Measurements from ENCODE around the gene C2CD4C.
"Not testable (repeated sequence)": the region's sequence is repeated elsewhere in the genome, so short reads cannot be mapped to it uniquely, and the experiment has no call there.

The C2CD4C gene

DNA sequence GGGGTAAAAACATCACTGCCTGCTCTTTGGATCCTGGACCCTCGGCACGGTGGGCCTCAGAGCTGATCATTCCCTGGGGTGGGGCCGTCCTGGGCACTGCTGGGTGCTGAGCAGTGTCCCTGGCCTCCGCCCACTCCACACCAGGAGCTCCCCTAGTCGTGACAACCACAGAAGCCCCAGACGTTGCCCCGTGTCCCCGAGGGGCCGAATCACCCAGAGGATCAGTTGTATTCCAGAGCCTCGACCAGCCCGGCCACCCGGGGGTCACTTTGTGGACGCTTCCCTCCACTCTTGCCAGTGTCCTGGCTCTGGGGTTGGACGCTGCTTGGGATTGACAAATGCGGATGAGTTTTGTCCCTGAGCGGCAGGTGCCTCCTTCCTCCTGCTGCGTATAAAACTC is 10.2 kb downstream of the C2CD4C start:
- DNase-seq (ENCODE audit: low spot score) = no peak

DNA sequence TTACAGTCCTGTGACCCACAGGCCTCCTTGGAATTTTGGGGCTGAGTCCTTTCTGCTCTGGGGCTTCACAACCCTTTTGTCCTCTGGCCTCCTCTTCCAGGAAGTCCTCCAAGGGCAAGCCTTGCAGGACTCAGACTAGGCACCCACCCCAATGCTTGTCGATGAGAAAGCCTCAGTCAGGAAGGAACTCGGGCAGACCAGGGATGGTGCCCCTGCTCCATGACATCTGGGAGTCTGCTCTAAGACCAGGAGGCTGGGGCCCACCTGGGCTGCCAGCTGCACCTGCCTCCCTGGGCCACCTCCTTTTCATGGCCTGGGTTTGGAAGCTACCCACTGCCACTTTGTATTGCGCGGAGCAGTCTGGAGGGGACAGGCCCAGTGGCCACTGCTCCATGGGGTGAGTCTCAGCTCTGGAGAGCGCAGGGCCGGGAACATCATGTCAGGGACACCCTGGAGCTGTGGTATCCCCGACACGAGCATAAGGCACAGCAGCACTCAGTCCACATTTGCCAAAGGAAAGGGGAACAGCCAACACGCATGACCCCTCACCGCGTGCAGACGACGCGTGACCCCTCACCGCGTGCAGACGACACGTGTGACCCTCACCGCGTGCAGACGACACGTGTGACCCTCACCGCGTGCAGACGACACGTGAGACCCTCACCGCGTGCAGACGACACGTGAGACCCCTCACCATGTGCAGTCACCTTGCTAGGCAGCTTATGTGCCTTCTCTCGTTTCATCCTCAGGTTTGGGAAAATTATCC is 10.8 kb downstream of the C2CD4C start:
- no peak for DNase-seq (ENCODE audit: low spot score)

DNA sequence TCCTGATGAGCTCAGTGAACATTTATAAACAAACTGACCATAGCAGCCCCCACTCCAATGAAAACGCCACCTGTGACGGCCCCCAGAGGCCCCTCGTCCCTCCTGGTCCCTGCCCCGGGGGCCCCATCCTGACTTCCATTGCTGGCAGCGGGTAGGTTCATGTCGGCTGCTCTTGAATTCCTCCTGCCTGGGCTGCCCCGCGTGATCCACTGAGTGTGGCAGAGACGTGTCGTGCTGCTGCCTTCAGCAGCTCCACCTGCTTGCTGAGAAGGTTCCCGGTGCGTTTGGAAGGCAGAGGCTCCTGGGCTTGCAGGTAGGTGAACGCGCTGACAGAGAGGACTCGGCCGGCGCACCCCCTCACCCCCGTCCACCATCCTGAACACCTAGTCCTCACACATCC is 11.6 kb downstream of the C2CD4C start:
- DNase-seq (ENCODE audit: low spot score) = no peak

DNA sequence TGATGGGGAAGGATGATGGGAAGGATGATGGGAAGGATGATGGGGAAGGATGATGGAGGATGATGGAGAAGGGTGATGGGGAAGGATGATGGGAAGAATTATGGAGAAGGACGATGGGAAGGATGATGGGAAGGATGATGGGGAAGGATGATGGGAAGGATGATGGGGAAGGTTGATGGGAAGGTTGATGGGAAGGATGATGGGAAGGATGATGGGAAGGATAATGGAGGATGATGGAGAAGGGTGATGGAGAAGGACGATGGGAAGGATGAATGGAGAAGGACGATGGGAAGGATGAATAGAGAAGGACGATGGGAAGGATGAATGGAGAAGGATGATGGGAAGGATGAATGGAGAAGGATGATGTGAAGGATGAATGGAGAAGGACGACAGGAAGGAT is 13.5 kb downstream of the C2CD4C start:
- DNase-seq (ENCODE audit: low spot score) = no peak

DNA sequence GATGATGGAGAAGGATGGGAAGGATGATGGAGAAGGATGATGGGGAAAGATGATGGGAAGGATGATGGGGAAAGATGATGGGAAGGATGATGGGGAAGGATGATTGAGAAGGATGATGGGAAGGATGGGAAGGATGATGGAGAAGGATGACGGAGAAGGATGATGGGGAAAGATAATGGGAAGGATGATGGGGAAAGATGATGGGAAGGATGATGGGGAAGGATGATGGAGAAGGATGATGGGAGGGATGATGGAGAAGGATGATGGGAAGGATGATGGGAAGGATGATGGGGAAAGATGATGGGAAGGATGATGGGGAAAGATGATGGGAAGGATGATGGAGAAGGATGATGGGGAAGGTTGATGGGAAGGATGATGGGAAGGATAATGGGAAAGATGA is 14.1 kb downstream of the C2CD4C start:
- not testable (repeated sequence) for DNase-seq (ENCODE audit: low spot score)

DNA sequence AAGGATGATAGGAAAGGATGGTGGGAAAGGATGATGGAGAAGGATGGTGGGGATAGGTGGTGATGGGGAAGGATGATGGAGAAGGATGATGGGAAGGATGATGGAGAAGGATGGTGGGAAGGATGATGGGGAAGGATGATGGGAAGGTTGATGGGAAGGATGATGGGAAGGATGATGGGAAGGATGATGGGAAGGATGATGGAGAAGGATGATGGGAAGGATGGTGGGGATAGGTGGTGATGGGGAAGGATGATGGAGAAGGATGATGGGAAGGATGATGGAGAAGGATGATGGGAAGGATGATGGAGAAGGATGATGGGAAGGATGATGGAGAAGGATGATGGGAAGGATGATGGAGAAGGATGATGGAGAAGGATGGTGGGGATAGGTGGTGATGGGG is 15.4 kb downstream of the C2CD4C start:
- DNase-seq (ENCODE audit: low spot score) = not testable (repeated sequence)

DNA sequence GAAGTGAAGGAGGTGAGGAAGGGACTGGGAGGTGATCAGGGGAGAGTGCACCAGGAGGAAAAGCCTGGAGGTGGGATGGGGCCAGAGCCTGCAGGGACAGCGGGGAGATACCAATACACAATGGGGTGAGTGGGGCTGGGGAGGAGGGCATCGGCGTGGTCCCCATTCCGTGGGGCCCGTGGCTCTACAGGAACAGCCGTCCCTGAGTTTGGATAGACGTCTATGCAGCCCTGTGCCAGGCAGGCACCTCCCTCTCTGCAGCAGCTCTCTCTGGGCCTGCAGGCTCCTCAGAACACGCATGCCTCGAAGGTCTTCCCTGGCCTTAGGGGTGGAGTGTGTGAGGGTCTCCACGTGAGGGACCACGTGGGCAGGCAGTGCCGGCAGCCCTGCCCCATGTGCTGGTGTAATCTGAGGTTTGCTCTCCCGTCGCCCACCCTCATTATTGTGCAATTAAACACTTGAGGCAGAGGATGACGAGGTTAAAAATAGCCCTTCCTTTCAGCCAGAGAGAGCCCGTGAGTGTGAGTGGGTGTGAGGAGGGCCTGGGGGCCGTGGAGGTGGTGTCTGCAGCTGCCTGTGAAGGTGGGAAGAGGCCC is 16.5 kb downstream of the C2CD4C start:
- no peak for DNase-seq (ENCODE audit: low spot score)

DNA sequence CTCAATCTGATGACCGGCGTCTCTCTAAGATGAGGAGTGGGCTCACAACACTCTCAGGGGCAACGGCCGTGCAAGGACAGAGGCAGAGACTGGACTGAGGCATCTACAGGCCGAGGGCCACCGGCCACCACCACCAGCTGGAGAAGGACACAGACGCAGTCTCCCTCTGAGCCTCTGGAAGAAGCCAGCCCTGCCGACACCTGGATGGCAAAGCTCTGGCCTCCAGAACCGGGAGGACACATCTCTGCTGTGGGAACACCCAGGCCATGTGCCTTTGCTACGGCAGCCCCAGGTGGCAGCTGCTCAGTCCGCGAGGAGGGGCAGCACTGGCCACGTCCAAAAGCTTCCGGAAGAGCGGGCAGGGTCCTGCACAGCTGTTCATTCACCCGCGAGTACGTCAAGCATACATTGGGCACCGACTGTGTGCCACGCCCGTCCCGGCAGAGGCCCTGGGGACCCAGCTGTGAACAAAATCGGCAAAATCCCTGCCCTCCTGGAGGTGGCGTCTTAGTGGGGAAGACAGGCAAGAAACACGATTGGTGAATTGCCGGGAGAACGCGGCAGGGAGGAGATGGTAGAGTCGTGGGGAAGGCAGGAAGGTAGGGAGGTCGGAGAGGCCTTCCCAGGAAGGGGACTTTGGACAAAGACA is 17.1 kb downstream of the C2CD4C start:
- no peak for DNase-seq (ENCODE audit: low spot score)

DNA sequence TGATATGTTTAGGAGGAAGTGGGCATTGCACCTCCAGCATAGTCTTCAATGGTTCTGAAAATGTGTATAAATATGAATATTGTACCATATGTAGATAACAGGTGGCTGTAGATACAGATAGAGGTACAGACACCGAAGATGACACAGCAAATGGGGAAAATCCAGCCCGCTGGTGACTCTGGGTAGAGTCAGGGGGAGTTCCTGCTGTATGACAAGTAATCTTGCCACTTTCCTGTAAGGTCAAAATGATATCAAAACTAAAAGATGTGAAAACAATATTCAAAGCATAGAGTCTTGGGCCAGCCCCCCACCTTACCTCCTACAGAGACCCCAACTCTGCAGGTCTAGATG is 17.8 kb downstream of the C2CD4C start:
- DNase-seq (ENCODE audit: low spot score) = no peak

DNA sequence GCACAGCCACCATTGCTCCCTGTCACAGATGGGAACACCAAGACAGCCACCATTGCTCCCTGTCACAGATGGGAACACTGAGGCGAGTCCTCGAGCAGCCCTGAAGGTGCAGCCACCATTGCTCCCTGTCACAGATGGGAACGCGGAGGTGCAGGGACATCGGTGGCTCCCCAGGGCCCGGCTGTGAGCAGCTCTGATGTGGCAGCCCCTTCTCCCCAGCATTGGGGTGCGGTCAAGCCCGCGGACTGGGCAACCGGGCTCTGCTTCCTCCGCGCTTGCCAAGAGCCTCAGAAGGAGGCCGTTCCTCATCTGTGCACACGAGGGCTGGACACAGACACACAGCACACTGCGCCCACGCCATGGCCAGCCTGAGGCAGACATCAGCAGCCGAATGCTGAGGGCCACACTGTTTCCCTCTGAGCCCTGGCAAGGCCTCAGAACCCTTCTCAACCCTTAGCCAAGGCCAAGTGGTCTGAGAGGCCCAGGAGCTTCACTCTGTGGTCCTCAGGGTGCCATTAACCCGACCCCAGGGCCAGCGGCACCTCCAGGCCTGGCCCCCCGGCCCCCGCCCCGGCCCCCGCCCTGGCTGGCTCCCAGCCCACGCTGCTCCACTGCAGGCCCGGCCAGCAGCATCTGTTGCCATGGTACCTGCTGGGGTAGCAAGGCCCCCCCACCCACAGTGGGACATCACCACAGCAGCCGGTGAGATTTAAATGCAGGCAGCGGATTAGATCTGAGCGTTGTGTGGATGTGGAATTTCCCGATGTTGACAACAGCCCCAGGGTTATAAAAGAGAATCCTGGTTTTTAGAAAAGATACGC is 18.4 kb downstream of the C2CD4C start:
- DNase-seq (ENCODE audit: low spot score) = no peak

DNA sequence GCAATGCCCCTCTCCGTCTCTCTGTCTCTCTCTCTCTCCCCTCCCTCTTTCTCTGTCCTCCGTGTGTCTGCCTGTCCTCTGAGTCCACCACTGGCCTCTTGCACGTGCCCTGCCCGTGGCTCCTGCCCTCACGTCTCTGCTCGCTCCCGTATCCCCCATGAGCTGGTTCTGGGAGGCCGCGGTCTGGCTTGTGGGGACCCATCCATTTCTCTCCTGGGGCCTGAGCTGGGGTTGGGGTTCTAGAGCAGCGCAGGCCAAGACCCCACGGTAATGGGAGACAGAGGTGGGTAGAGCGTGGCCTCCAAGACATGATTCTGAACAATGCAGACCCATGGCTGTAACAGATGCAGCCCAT is 19.0 kb downstream of the C2CD4C start:
- no peak for DNase-seq (ENCODE audit: low spot score)

DNA sequence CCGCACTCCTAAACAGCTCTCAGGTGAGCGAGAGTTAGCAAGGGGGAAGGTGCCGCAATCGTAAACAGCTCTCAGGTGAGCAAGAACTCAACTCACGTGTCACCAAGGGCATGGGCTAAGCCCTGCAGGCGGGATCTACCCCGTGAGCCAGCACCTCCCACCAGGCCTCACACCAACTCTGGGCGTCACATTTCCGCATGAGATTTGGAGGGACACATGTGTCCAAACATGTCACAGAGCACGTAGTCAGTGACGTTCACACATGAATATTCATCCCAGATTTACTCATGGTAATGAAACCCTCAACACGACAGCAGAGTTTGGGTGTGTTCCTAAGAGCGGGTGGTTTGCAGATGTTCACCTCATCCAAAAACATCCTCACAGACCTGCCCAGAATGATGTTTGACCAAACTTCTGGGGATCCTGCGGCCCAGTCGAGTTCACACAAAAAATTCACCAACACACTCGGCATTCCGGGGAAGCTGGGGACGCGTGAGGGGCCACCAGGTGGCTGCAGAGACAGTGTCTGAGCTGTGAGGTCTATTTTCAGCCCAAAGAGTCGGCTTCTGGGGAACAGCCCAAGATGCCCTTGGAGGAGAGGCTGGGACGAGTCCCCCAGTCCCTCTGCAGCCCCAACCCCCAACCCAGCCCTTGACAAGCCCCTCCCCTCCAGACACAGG is 19.6 kb downstream of the C2CD4C start:
- no peak for DNase-seq (ENCODE audit: low spot score)

DNA sequence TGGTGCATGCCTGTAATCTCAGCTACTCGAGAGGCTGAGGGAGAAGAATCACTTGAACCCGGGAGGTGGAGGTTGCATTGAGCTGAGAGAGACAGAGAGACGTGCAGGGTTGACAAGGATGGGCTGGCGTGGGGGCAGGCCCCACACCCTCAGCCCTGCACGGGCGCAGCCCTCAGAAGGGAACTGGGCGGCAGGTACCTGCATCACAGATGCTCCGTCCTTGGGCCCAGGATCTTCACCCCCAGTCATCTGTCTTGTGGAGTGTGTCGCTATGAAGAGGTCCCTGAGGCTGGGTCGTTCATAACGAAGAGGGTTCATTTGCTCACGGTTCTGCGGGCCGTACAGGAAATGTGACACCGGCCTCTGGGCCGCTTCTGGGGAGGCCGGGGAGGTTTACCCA is 20.3 kb downstream of the C2CD4C start:
- DNase-seq (ENCODE audit: low spot score) = no peak

DNA sequence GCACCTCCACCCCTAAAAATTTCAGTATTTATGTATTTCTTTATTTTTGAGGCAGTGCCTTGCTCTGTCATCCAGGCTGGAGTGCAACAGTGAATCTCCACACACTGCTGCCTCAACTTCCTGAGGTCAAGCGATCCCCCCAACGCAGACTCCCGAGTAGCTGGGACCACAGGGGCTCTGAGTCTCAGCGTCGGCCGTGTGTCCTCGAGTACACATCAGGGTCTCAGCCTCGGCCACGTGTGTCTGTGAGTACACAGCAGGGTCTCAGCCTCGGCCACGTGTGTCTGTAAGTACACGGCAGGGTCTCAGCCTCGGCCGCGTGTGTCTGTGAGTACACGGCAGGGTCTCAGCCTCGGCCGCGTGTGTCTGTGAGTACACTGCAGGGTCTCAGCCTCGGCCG is 21.2 kb downstream of the C2CD4C start:
- no peak for DNase-seq (ENCODE audit: low spot score)

DNA sequence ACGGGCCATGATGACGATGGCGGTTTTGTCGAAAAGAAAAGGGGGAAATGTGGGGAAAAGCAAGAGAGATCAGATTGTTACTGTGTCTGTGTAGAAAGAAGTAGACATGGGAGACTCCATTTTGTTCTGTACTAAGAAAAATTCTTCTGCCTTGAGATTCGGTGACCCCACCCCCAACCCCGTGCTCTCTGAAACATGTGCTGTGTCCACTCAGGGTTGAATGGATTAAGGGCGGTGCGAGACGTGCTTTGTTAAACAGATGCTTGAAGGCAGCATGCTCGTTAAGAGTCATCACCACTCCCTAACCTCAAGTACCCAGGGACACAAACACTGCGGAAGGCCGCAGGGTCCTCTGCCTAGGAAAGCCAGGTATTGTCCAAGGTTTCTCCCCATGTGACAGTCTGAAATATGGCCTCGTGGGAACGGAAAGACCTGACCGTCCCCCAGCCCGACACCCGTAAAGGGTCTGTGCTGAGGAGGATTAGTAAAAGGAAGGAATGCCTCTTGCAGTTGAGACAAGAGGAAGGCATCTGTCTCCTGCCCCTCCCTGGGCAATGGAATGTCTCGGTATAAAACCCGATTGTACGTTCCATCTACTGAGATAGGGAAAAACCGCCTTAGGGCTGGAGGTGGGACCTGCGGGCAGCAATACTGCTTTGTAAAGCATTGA is 22.2 kb downstream of the C2CD4C start:
- not testable (repeated sequence) for DNase-seq (ENCODE audit: low spot score)

DNA sequence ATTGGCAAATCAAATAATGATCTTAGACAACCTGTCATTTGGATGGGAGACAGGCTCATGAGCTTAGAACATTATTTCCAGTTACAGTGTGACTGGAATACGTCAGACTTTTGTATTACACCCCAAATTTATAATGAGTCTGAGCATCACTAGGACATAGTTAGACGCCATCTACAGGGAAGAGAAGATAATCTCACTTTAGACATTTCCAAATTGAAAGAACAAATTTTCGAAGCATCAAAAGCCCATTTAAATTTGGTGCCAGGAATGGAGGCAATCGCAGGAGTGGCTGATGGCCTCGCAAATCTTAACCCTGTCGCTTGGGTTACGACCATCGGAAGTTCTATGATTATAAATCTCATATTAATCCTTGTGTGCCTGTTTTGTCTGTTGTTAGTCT is 22.8 kb downstream of the C2CD4C start:
- not testable (repeated sequence) for DNase-seq (ENCODE audit: low spot score)

DNA sequence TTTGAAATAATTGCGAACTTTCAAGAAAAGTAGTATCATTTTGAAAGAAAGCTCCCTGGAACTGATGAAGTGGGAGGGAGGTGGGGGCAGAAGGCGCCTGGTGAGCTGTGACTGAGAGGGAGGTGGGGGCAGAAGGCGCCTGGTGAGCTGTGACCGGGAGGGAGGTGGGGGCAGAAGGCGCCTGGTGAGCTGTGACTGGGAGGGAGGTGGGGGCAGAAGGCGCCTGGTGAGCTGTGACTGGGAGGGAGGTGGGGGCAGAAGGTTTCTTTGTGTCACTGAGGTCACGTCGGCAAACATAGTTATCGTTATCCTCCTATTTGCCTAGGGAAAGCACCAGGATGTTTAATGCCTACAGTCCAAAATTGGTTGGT is 24.2 kb downstream of the C2CD4C start:
- no peak for DNase-seq (ENCODE audit: low spot score)

DNA sequence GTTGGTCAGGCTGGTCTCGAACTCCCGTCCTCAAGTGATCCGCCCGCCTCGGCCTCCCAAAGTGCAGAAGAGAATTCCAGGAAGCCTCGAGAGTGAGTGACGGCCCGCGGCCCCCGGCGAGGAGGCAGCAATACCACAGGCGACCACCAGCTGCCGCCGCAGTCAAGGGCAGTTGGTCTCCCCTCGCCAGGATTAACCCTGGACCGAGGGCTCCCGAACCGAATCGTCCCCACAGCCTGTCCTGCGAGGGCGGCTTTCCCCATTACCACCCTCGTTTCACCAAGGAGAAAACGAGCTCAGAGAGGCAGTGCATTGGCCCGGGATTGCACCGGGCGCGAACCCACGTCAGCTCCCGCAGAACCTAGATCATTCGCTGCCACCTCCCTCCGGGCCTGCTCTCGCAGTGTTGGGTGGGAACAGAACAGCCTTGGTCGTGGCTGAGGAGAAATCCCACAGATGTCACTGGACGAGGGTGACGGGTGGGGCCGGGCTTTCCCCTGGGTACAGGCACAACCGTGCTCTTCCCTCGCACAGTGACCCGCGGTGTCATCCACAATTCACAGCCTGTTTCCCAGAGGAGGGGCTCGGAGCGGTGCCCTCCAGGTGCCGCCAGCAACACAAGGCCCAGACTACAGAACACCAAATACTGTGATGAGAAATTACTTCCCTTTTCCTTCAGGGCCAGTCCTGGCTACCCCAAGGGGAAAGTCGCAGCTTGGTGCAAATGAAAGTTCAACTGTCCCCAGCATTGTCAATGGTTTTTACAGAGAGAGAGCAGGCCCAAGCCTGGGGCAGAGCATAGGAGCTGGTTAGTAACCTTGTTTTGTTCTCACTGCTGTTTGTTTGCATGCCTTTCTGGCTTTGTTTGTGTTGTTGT is 24.8 kb downstream of the C2CD4C start:
- DNase-seq (ENCODE audit: low spot score) = no peak

DNA sequence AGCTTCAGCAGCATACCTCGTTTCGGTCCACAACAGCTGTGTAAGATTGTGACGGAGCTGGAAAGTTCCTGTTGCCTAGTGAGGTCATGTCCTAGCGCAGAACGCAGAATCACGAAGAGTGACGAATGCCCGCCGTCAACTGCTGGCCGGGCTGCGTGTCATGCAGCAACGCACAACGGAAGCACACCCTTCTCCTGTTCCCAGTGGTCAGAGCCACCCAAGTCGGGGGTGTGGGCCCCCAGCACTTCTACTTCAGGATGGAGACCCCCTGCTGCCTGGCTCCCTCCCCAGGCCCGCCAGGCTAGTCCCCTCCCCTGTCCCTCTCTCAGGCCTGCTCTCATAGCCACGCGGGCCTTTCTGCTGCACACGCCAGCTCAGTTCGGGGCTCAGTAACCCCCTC is 25.9 kb downstream of the C2CD4C start:
- DNase-seq (ENCODE audit: low spot score) = no peak

DNA sequence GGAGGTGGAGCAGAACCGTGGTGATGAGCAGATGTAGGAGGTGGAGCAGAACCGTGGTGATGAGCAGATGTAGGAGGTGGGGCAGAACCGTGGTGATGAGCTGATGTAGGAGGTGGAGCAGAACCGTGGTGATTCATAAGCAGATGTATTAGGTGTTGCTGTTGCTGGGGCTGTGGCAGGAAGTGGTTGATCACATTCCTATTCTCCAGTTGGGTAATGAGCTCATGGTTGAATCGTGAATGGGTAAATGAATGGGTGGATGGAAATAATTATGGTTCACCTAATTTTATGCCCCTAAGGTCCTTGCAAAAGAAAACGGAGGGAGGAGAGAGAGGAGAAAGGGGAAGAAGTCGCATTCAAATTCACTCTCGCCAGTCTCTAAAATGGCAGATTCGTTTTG is 26.4 kb downstream of the C2CD4C start:
- not testable (repeated sequence) for DNase-seq (ENCODE audit: low spot score)

DNA sequence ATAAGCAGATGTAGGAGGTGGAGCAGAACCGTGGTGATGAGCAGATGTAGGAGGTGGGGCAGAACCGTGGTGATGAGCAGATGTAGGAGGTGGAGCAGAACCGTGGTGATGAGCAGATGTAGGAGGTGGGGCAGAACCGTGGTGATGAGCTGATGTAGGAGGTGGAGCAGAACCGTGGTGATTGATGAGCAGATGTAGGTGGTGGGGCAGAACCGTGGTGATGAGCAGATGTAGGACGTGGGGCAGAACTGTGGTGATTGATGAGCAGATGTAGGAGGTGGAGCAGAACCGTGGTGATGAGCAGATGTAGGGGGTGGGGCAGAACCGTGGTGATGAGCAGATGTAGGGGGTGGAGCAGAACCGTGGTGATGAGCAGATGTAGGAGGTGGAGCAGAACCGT is 27.0 kb downstream of the C2CD4C start:
- DNase-seq (ENCODE audit: low spot score) = not testable (repeated sequence)

Data from hematopoietic multipotent progenitor cell treated with erythropoietin and hydrocortisone succinate and interleukin-3 and kit ligand, for 15 days (in vitro differentiated cells).